Lung (tissue), 12 donors: Measurements from ENCODE around the gene LSM14A. TPM values are rescaled to one million over a fixed set of nuclear protein-coding genes. Genes with fewer than 3 reads are reported as not detected.

Source experiments
- ATAC-seq: fragments of 200-7000 bp; cut with Tn5 transposase; one replicate; pipeline ENCODE4 v1.9.1; 2020; ENCODE audit warnings: moderate number of reproducible peaks; ENCODE audit not compliant: insufficient read depth, low FRiP score
- DNase-seq, 3 donors: peaks; one replicate each; pipeline ENCODE4 v3.0.0-alpha.2; 2013 to 2017
- H3K27ac ChIP-seq, 2 donors: one replicate each; pipeline ENCODE4 v1.5.1; 2013; ENCODE audit warnings: mild to moderate bottlenecking in 2 of 2, moderate library complexity in 2 of 2, control low read depth in 1 of 2, inconsistent platforms in 1 of 2, low read depth in 1 of 2, low read length in 1 of 2
- H3K27me3 ChIP-seq, 3 donors: one replicate each; pipeline ENCODE4 v1.5.1; 2013; ENCODE audit warnings: low read length in 2 of 3; ENCODE audit not compliant: control insufficient read depth in 3 of 3, insufficient read depth in 3 of 3
- H3K36me3 ChIP-seq, 4 donors: one replicate each; pipeline ENCODE4 v1.5.1; 2013; ENCODE audit warnings: low read length in 4 of 4, mild to moderate bottlenecking in 1 of 4, moderate library complexity in 1 of 4; ENCODE audit not compliant: control insufficient read depth in 4 of 4, insufficient read depth in 4 of 4
- H3K4me1 ChIP-seq, 5 donors: one replicate each; pipeline ENCODE4 v1.5.1; 2013; ENCODE audit warnings: low read length in 5 of 5, mild to moderate bottlenecking in 2 of 5, moderate library complexity in 1 of 5; ENCODE audit not compliant: control insufficient read depth in 5 of 5, insufficient read depth in 5 of 5
- H3K4me3 ChIP-seq: one replicate; pipeline ENCODE4 v1.5.1; 2013; ENCODE audit warnings: mild to moderate bottlenecking, control low read depth, moderate library complexity
- H3K9ac ChIP-seq, 2 donors: one replicate each; pipeline ENCODE4 v1.5.1; 2013; ENCODE audit warnings: low read length in 2 of 2, control low read depth in 1 of 2; ENCODE audit not compliant: insufficient read depth in 1 of 2
- H3K9me3 ChIP-seq, 4 donors: one replicate each; pipeline ENCODE4 v1.5.1; 2013; ENCODE audit warnings: low read length in 3 of 4, mild to moderate bottlenecking in 1 of 4, moderate library complexity in 1 of 4; ENCODE audit not compliant: control insufficient read depth in 4 of 4, insufficient read depth in 3 of 4
- WGBS, 2 donors: extraction: QIAGEN DNeasy Blood & Tissue Kit; methylation state at CpG; one replicate each; pipeline ENCODE4 v1.1.7; 2013; 5-methylcytosine and 5-hydroxymethylcytosine counted together
- polyA plus RNA-seq, 2 donors: library from polyadenylated mRNA; stranded (reverse); fragments of 200-250 nt; gene quantifications; one replicate each; pipeline ENCODE4 v1.2.1, GENCODE V29; 2013
- total RNA-seq, 2 donors: library from RNA; depleted of rRNA in 1 of 2; stranded (reverse); fragments of >200 nt in 1 of 2; gene quantifications; one replicate each; pipeline ENCODE4 v1.2.1, GENCODE V29; 2014 to 2021
- TF ChIP-seq, protein P1 (sequence below): IDR thresholded peaks from 2 replicates; pipeline ENCODE4 v1.5.1; 2012; ENCODE audit warnings: mild to moderate bottlenecking; ENCODE audit errors: control extremely low read depth, extremely low read depth
- donor health status: control.
- donor health status: control.
- donor health status: Bipolar disorder and iron deficiency.
- donor health status: healthy.
- donor health status: DM: yes; HTN: yes; CAD: no.

Gene LSM14A
- total and polyA plus RNA-seq, 4 donors: 52.9 to 153 (median 83.5) TPM

- H3K27ac ChIP-seq: peak overlapping the region; percentile 88 to 90
- no peaks in the 10 kb centered on the region for H3K9me3 ChIP-seq
- 0 to 1% methylated on average over 51 to 88 of the region's 88 CpGs for WGBS, 2 donors
- H3K27me3 ChIP-seq: no peaks in the 10 kb centered on the region
- ATAC-seq (peak; percentile 25), DNase-seq (peak; percentile 59 to 63 (median 63))
- TF ChIP-seq, protein P1, sequence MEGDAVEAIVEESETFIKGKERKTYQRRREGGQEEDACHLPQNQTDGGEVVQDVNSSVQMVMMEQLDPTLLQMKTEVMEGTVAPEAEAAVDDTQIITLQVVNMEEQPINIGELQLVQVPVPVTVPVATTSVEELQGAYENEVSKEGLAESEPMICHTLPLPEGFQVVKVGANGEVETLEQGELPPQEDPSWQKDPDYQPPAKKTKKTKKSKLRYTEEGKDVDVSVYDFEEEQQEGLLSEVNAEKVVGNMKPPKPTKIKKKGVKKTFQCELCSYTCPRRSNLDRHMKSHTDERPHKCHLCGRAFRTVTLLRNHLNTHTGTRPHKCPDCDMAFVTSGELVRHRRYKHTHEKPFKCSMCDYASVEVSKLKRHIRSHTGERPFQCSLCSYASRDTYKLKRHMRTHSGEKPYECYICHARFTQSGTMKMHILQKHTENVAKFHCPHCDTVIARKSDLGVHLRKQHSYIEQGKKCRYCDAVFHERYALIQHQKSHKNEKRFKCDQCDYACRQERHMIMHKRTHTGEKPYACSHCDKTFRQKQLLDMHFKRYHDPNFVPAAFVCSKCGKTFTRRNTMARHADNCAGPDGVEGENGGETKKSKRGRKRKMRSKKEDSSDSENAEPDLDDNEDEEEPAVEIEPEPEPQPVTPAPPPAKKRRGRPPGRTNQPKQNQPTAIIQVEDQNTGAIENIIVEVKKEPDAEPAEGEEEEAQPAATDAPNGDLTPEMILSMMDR: no peak
- peak overlapping the region; percentile 95 for H3K4me3 ChIP-seq
- peak overlapping the region; percentile 56 to 61 for H3K9ac ChIP-seq
- H3K36me3 ChIP-seq: no peaks in the 10 kb centered on the region
- H3K4me1 ChIP-seq: peaks cover 2 to 13% (median 8%) of the 10 kb centered on the region in 5 donors
These were observed 82.6 kb downstream of the LSM14A start for GRCh38 chr19:34254698-34255432.

- peak overlapping the region; percentile 56 to 61 for H3K9ac ChIP-seq
- no peak overlapping the region for H3K4me3 ChIP-seq
- no peaks in the 10 kb centered on the region for H3K27me3 ChIP-seq
- H3K36me3 ChIP-seq: no peaks in the 10 kb centered on the region
- DNase-seq: peak in 1 of 3 donors; percentile 33
- H3K9me3 ChIP-seq: no peaks in the 10 kb centered on the region
- H3K4me1 ChIP-seq: peaks cover 2 to 13% (median 8%) of the 10 kb centered on the region in 5 donors
- 47 to 60% methylated on average over 9 of the region's 9 CpGs for WGBS, 2 donors
- peak overlapping the region in 1 of 2 donors; percentile 88 for H3K27ac ChIP-seq
- no peak for ATAC-seq
- TF ChIP-seq, protein P1: no peak
These were observed 83.2 kb downstream of the LSM14A start for GRCh38 chr19:34255546-34255945.

DNA sequence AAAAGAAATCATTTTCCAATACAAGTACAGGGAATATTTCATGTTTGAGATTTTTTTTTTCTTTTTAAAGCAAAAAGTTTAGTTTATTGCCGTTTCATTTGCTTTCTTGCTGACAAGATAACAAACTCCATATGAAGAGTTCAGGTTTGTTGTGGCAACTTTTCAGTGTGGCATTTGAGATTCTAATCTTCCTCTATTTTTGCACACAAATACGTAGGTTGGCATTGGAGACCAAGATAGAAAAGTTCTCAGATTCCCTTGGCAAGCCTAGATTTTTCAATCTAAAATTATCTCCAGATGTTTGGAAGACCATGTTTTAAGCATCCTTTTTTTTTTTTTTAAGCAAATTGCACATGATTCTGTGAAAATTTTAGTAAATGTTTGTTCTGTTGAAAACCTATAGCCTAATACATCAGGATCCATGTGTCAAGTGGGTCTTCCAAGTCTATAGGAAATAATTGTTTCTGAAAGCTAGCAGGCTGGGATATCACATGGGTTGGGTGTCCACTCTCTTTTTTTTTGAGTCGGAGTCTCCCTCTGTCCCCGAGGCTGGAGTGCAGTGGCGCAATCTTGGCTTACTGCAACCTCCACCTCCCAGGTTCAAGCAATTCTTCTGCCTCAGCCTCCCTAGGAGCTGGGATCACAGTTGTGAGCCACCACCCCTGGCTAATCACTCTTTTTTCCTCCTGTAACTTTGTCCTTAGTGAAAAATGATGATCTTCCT is 84.7 kb downstream of the LSM14A start:
- H3K4me1 ChIP-seq: peaks cover 4 to 24% (median 19%) of the 10 kb centered on the region in 5 donors
- H3K9me3 ChIP-seq: no peaks in the 10 kb centered on the region
- WGBS, 2 donors: 67 to 77% methylated on average over 5 of the region's 5 CpGs
- TF ChIP-seq, protein P1: no peak
- ATAC-seq (no peak), DNase-seq (no peak)
- H3K9ac ChIP-seq: no peak overlapping the region
- H3K4me3 ChIP-seq: no peak overlapping the region
- no peaks in the 10 kb centered on the region for H3K27me3 ChIP-seq
- no peak overlapping the region for H3K27ac ChIP-seq
- H3K36me3 ChIP-seq: no peaks in the 10 kb centered on the region
